Mucosa of descending colon (tissue), 3 donors: ENCODE measurements around the gene DKKL1. TPM values are rescaled to one million over a fixed set of nuclear protein-coding genes. Genes with fewer than 3 reads are reported as not detected.

ENCODE experiments used
- ATAC-seq: fragments of 200-7000 bp; cut with Tn5 transposase; one replicate; pipeline ENCODE4 v1.9.1; 2020; ENCODE audit warnings: mild to moderate bottlenecking, moderate library complexity
- DNase-seq, 3 donors: peaks; one replicate each; pipeline ENCODE4 v3.0.0-alpha.2; 2020
- H3K36me3 ChIP-seq: fragments of 200-600 bp; one replicate; pipeline ENCODE4 v1.8.0; 2021; ENCODE audit warnings: low read depth, mild to moderate bottlenecking
- H3K4me1 ChIP-seq: fragments of 200-600 bp; one replicate; pipeline ENCODE4 v1.8.0; 2021; ENCODE audit warnings: low read depth, mild to moderate bottlenecking
- H3K4me3 ChIP-seq: fragments of 200-600 bp; one replicate; pipeline ENCODE4 v1.8.0; 2021; ENCODE audit warnings: mild to moderate bottlenecking
- H3K9me3 ChIP-seq: fragments of 200-600 bp; one replicate; pipeline ENCODE4 v1.8.0; 2021; ENCODE audit warnings: mild to moderate bottlenecking
- intact Hi-C, 2 donors: fragments of 100-400 bp; cut with DNase I in 1 of 2; cut with micrococcal nuclease in 1 of 2; formaldehyde crosslinking; loops; one replicate each; pipeline versions ENCODE4 v1.11.0 to v1.11.1; 2022; cut with DNase I, micrococcal nuclease
- total RNA-seq, 3 donors: library from RNA; stranded (reverse); fragmentation: NEBNext Ultra II Directional in 2 of 3; extraction: Animal tissue kit (Norgen Biotek cat#: 25700) in 2 of 3; gene quantifications; one replicate each; pipeline versions ENCODE4 v1.2.1 to v1.2.4, GENCODE V29; 2021 to 2023
- TF ChIP-seq, protein P1 (sequence below): fragments of 200-600 bp; IDR thresholded peaks from one replicate; pipeline ENCODE4 v1.8.0; 2022; ENCODE audit warnings: antibody characterized with exemption, mild to moderate bottlenecking
- donor health status: DM: no; HTN: no; CAD: no; lungs with moderate emphysema.
- donor health status: DM: no; HTN: no; CAD: no.
- donor health status: DM: no; HTN: yes; CAD: no.

The DKKL1 gene
- total RNA-seq, 3 donors from 2014 or later, result 0.44 TPM; not detected in 2

DNA sequence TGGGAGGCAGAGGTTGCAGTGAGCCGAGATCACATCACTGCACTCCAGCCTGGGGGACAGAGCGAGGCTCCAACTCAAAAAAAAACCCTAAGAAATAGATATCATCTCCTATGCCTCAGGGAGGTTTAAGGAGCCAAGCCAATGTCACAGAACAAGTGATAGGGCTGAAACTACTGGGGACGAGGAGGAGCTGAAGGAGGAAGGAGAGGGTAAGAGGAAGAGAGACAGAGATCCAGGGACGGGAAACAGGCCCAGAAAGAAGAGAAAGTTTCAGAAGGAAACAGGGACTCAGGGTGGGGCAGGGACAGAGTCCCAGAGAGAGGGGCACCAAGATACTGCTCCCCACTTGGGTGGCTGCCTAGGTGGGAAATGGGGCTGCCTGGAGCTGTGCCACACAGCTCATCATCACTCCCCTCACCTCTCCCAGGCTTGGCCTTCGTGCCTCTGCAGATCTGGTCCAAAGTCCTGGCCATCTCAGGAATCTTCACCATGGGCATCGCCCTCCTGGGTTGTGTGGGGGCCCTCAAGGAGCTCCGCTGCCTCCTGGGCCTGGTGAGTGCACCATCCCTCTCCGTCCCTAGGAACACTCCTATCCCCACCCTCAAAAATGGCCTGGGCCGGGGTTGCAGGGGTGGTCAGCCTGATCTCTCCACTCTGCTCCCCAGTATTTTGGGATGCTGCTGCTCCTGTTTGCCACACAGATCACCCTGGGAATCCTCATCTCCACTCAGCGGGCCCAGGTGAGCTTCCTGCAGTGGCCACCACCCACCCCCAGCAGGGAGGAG is 27.0 kb upstream of the DKKL1 start:
- H3K4me1 ChIP-seq, result peaks cover 19% of the 10 kb centered on the region
- H3K4me3 ChIP-seq, result no peak overlapping the region
- DNase-seq, result no peak
- ATAC-seq, result no peak
- no peaks in the 10 kb centered on the region for H3K36me3 ChIP-seq
- TF ChIP-seq, protein P1, sequence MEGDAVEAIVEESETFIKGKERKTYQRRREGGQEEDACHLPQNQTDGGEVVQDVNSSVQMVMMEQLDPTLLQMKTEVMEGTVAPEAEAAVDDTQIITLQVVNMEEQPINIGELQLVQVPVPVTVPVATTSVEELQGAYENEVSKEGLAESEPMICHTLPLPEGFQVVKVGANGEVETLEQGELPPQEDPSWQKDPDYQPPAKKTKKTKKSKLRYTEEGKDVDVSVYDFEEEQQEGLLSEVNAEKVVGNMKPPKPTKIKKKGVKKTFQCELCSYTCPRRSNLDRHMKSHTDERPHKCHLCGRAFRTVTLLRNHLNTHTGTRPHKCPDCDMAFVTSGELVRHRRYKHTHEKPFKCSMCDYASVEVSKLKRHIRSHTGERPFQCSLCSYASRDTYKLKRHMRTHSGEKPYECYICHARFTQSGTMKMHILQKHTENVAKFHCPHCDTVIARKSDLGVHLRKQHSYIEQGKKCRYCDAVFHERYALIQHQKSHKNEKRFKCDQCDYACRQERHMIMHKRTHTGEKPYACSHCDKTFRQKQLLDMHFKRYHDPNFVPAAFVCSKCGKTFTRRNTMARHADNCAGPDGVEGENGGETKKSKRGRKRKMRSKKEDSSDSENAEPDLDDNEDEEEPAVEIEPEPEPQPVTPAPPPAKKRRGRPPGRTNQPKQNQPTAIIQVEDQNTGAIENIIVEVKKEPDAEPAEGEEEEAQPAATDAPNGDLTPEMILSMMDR, result no peak
- H3K9me3 ChIP-seq, result no peaks in the 10 kb centered on the region
- intact Hi-C loops, result no loop called here

DNA sequence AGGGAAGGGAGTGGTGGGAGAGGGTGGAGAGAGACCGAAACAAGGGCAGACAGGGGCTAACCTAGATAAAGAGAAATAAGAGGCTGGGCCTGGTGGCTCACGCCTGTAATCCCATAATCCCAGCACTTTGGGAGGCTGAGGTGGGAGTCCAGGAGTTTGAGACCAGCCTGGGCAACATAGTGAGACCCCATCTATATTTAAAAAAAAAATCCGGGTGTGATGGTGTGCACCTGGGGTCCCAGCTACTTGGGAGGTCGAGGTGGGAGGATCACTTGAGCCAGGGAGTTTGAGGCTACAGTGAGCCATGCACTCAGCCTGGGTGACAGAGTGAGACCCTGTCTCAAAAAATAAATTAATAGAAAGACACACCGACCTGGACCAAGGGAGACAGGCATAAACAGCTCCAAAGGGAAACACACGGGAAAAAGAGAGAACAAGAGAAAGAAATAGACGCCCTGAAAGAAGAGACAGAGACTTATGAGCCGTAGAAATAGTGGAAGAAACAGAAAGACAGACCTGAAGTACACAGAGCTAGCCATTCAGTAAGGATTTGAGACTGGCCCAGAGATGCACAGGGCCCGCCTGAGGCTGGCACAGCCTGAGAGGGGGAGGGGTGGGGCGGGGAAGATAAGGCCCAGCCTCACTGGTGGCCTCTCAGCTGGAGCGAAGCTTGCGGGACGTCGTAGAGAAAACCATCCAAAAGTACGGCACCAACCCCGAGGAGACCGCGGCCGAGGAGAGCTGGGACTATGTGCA is 26.2 kb upstream of the DKKL1 start:
- ATAC-seq (no peak), DNase-seq (no peak)
- Histone ChIP-seq H3K36me3 (no peaks in the 10 kb centered on the region), H3K9me3 (no peaks in the 10 kb centered on the region), H3K4me3 (no peak overlapping the region), H3K4me1 (peaks cover 19% of the 10 kb centered on the region)
- TF ChIP-seq, protein P1, result no peak
- intact Hi-C loops, result no loop called here

DNA sequence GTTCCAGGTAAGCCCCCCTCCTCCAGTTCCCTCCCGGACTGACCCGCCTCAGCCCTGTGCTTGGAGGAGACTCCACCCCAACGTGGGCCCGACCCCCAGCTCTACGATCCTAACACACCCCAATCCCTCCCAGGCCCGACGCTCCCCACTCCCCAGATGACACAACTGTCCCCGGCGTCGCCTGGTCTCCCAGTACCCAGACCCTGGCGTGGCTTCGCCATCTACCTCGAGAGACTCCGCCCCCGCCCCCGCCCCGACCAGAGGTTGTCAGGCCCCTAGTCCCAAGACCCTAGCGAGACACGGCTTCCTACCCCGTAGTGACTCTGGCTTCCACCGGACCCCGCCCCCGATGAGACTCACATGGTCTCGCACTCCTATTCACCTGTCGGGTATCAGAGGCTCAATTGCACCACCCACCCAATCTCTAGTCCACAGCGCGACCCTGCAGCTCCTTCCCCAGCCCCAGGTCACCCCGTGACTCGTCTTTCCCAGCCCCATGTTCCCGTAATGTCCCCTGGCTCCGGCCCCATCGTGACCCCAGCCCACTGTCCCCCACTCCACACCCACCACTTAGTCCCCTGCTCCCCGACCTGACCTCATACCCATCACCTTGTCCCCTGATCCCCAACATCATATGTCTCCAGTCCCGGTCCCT is 25.5 kb upstream of the DKKL1 start:
- ATAC-seq (no peak), DNase-seq (no peak)
- intact Hi-C loops, result no loop called here
- TF ChIP-seq, protein P1, result no peak
- no peaks in the 10 kb centered on the region for H3K9me3 ChIP-seq
- H3K36me3 ChIP-seq, result no peaks in the 10 kb centered on the region
- H3K4me1 ChIP-seq, result peaks cover 19% of the 10 kb centered on the region
- no peak overlapping the region for H3K4me3 ChIP-seq

DNA sequence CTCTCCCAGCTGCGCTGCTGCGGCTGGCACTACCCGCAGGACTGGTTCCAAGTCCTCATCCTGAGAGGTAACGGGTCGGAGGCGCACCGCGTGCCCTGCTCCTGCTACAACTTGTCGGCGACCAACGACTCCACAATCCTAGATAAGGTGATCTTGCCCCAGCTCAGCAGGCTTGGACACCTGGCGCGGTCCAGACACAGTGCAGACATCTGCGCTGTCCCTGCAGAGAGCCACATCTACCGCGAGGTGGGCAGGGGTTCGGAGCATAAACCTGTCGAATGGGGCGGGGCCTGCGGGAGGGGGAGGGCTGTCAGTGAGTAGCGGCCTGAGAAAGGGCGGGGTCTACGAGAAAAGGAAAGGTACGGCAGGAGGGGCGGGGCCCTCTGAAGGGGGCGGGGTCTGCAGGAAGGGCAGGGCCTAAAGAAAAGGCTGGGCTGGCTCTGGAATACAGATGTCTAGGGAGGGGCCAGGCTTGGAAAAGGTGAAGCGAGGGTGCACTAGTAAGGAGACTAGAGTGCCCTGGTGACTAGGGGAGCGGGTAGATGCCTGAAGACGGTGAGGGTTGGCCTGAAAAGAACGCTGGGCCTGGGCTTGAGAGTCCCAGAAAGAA is 24.9 kb upstream of the DKKL1 start:
- intact Hi-C loops, result no loop called here
- TF ChIP-seq, protein P1, result no peak
- Histone ChIP-seq H3K4me1 (peaks cover 19% of the 10 kb centered on the region), H3K36me3 (no peaks in the 10 kb centered on the region), H3K4me3 (no peak overlapping the region), H3K9me3 (no peaks in the 10 kb centered on the region)
- peak; percentile 85 for ATAC-seq
- peak; percentile 92 to 96 (median 93) for DNase-seq

DNA sequence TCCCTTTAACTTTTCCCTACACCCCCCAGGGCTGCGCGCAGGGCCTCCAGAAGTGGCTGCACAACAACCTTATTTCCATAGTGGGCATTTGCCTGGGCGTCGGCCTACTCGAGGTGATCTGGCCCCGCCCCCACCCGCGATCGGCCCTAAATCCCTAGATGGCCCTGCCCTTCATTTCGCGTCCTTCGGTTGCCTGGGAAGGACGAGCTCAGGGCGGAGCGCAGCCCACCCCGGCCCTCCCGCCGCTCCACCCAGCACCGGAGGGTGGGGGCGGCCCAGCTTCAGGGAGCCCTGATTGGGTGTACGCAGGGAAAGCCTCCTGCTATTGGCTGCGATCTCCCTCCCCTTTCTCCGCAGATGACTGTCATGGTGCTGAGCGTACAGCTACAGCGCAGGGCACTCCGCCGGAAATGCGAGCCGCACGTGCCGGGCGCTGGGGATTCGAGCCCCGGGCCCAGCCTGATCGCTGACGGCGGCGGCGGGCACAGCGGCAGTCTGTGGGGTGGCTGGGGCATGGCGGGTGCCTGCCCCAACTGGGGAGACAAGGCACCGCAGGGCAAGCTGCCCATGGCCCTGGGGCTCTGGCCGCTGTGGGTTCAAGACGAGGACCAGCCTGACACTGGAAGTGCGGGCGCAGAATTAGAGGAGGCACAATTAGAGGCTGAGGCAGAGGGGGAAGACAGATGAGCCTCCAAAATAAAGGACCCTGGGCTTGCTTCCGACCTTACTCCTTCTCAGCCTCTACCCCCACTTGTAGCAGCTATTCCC is 24.2 kb upstream of the DKKL1 start:
- no peaks in the 10 kb centered on the region for H3K36me3 ChIP-seq
- DNase-seq (peak; percentile 78 to 88 (median 87)), ATAC-seq (peak; percentile 84)
- no peak overlapping the region for H3K4me3 ChIP-seq
- TF ChIP-seq, protein P1, result no peak
- H3K9me3 ChIP-seq, result no peaks in the 10 kb centered on the region
- intact Hi-C loops, result no loop called here
- H3K4me1 ChIP-seq, result peaks cover 19% of the 10 kb centered on the region
